GM21786 (cell line): ENCODE measurements around the gene BNC2.

ENCODE experiments used
- ATAC-seq: cut with Tn5 transposase; IDR thresholded peaks from one replicate; pipeline ENCODE4 v1.9.1; 2021; ENCODE audit not compliant: unreplicated experiment

BNC2 gene

GRCh38 chr9:16640649-16641048, 229.8 kb downstream of the BNC2 start:
- ATAC-seq, result no peak

GRCh38 chr9:16639644-16640043, 230.8 kb downstream of the BNC2 start:
- ATAC-seq, result no peak

- no peak for ATAC-seq
Measured at GRCh38 chr9:16637911-16638310, 232.6 kb downstream of the BNC2 start.

- ATAC-seq, result no peak
Measured at GRCh38 chr9:16637218-16637617, 233.3 kb downstream of the BNC2 start.

- no peak for ATAC-seq
Measured at GRCh38 chr9:16633794-16634193, 236.7 kb downstream of the BNC2 start.

GRCh38 chr9:16628413-16628812, 242.1 kb downstream of the BNC2 start:
- no peak for ATAC-seq

- no peak for ATAC-seq
Measured at GRCh38 chr9:16627967-16628366, 242.5 kb downstream of the BNC2 start.

- no peak for ATAC-seq
Measured at GRCh38 chr9:16627521-16627920, 242.9 kb downstream of the BNC2 start.

- no peak for ATAC-seq
Measured at GRCh38 chr9:16626577-16627130, 243.8 kb downstream of the BNC2 start.

- ATAC-seq, result no peak
Measured at GRCh38 chr9:16625811-16626210, 244.7 kb downstream of the BNC2 start.

- no peak for ATAC-seq
Measured at GRCh38 chr9:16625161-16625631, 245.3 kb downstream of the BNC2 start.

GRCh38 chr9:16624744-16625117, 245.7 kb downstream of the BNC2 start:
- no peak for ATAC-seq

- no peak for ATAC-seq
Measured at GRCh38 chr9:16623989-16624743, 246.3 kb downstream of the BNC2 start.

- ATAC-seq, result no peak
Measured at GRCh38 chr9:16622541-16622940, 247.9 kb downstream of the BNC2 start.

GRCh38 chr9:16619914-16620520, 250.5 kb downstream of the BNC2 start:
- ATAC-seq, result no peak

- no peak for ATAC-seq
Measured at GRCh38 chr9:16619402-16619801, 251.1 kb downstream of the BNC2 start.

- ATAC-seq, result no peak
Measured at GRCh38 chr9:16618524-16618923, 251.9 kb downstream of the BNC2 start.

GRCh38 chr9:16616686-16617085, 253.8 kb downstream of the BNC2 start:
- no peak for ATAC-seq

GRCh38 chr9:16615451-16615850, 255.0 kb downstream of the BNC2 start:
- ATAC-seq, result no peak

GRCh38 chr9:16613605-16614004, 256.9 kb downstream of the BNC2 start:
- ATAC-seq, result no peak

- no peak for ATAC-seq
Measured at GRCh38 chr9:16613051-16613450, 257.4 kb downstream of the BNC2 start.

GRCh38 chr9:16612627-16613026, 257.8 kb downstream of the BNC2 start:
- no peak for ATAC-seq
